HG03439 (cell line): ENCODE data around the gene SH3BP4.

Source experiments
- ATAC-seq: cut with Tn5 transposase; IDR thresholded peaks from one replicate; pipeline ENCODE4 v1.9.1; 2021; ENCODE audit warnings: mild to moderate bottlenecking, moderate library complexity; ENCODE audit not compliant: unreplicated experiment

Gene SH3BP4

DNA sequence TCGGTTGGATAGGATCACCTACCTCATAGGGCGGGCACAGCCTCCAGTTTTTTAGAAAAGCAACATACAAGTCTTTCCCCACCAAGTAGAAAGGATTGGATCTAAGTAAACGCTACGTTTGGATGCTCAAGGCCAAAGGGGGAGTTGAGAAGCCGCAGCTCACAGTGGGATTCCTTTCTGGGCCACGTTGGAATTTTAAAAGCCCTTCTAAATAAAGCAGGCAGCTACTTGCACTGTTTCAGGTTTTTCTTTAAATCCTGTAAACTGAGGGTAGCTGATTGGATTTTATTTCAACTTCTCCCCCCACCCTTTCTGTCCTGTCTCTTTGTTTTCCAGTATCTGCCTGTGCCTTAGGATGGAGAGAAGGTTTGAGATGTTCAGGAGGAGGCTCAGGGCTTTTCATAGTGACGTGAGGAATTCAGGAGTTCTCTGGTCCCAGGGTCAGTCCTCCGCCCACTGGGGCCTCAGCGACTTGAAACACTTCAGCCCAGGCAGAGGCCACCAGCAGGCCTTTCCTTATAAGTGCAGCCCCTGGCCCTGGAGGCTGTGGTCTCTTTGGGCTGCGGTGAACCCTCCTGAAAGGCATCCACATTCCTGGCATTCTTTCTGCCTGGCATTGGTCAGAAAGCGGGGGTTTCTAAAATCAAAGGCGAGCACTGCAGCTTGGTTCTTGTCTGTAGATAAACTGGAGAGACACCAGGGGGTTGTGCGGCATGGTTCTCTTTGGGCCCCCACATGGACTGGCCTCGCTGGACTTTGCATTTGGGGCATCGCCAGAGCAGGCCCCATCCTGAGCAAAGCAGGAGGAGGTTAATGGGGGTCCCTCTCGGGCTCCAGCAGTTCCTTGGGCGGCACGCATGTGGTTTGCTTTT lies 44.5 kb downstream of the SH3BP4 start:
- ATAC-seq, result no peak

DNA sequence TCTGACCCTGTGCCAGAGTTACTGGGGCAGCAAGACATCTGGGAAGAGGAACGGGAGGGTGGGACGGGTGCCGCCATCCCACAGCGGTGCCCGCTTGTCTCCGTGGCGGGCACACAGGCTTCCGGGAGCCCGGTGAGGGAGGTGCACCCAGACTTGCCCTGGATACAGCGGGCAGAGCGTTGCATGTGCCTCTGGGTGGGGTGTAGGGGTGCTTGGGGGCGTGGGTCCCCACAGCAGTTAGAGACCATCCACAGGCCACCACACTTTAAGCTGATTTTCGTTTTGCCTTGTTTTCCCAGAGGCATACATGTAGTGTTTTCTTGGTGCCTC lies 45.1 kb downstream of the SH3BP4 start:
- no peak for ATAC-seq

DNA sequence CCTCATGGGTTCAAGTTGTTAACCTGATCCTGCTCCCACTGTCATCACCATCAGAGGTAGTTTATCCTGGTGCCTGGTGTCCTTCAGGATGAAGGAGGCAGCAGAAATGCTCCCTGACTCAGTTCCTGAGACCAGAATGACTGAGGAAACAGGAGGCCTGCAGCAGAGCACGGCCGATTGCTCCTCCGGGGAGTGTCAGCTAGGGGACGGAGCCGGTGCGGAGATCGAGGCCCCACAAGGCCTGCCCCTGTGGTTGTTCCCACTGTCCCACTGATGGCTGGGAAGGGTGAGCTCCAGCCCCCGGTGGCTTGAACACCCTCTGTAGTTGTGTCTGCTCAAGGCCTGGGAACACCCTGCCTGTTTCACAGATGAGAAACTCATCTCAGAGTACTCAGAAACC lies 45.6 kb downstream of the SH3BP4 start:
- ATAC-seq, result no peak

DNA sequence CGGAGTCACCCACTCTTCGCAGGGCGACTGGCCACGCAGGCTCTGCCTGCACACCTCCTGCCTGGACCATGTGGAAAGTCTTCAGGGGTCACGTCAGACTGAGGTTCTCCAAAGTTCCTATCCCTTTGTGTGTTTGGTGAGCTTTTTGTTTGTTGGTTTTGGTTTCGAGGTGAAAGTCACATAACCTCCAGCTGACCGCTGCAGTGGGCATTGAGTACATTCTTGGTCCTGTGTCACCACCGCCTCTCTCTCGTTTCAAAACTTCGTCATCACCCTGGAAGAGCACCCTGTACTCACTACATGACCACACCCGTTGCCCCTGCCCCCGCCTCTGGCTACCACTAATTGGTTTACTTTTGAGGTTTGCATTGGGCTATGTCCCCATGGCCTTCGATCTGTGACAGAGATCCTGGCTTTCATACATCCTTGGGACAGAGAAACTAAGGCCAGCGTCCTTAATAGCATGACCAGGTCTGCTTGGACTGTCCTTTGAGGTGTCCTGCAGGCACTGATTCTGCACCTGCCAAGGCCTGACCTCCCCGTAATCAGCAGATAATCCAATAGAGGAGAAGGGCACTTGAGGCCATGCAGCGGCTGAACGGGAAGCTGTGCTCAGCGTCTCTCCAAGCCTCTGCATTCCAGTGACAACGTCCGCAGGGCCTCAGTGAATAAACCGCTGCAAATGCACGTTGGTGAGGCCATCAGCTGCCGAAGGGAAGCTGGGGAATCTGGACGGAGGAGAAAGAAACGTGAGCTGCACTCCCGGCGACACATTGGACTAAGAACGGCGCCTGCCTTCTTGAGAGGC lies 46.8 kb downstream of the SH3BP4 start:
- no peak for ATAC-seq

DNA sequence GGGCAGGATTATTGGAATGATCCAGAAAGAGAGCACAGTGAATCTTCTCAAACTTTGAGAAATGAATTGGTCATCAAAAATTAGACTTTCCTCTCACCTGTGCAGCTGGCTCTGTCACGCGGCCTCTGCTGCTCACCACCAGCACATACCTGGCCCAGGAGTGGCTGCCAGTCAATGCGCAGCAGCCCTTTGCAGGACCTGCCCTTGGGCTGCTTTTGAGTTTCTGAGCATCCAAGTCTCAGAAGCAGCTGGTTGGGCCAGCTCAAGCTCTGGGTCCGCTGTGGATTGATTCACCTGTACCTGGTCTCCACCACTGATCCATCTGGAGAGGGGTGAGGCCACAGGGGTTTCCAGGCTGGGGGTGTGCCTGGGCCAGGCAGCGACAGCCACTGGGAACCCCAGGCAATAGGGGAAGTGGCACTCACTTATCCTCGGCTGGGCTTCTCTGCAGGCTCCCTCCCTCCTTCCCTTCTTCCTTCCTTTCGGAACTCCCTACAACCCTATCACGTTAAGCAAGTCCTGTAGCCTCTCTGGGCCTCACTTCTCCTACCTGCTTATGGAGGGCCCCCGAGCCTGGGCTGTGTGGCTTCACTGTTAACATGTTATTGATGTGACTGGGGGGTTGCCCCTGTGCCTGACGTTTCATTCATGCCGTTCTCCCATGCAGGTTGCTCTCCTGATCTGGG lies 48.1 kb downstream of the SH3BP4 start:
- ATAC-seq, result no peak

DNA sequence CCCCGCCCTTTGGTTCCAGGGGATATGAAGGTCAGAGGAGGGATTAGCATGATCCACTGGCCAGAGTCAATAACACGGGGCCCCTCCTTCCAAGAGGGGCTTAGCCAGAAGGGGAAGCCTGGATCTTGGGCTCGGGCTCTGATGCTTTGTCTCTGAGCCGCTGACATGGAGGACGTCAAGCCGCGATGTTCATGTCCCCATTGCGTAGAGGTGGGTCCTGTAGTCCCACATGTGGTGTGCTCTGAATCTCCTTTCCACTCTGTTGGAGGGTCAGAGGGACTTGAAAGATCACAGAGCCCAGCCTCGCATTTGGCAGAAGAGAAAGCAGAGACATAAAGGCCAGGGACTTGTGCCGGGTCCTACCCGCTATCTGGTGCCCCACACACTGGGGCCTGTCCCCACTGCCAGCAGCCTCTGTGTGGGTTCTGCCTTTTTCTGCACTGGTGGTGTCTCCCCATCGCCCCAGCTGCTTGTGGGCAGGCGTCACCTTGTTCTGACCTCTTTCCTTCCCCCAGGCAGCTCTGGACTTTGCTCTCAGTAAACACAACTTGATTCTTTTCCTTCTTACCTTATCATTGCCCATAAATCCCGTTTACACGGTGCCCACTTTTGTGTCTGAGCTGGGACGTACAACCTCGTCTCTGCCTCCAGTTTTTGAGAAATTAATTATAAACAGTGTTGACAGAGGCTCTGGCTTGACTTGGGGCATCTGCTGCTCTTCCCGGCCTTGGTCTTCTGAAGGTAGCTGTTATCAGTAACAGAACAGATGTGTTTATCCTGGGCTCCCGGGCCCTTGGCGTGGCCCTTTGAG lies 48.8 kb downstream of the SH3BP4 start:
- ATAC-seq, result no peak

DNA sequence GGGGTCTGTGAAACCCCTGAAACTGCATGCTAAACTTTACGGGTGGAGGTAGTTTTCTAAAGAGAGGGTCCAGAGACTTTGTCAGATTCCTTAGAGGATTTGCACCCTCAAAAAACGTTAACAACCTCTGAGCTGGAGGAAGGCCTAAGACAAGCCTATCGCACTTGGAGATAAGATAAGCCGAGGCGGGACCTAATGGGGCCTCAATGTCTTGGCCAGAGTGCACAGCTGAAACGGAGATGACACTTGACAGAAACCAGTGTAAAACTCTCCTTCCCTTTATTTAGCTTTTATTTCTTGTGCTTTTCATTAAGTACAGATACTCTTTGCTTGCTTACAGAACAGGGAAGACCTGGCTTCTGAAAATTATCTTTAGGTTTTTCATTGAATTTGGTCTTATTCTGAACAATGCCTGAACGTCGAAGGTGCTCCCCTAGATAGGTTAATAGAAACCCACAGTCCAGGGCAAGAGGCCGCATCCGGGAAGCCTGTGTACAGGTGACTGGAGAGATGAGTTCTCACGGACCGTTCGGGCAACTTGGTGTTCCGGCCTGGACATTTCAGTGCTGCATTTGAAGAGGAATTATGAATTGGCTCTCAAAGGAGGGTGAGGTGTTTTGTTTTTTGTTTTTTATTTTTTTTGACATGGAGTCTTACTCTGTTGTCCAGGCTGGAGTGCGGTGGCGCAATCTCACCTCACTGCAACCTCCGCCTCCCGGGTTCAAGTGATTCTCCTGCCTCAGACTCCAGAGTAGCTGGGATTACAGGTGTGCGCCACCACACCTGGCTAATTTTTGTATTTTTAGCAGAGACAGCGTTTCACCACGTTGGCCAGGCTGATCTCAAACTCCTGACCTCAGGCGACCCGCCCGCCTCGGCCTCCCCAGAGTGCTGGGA lies 49.7 kb downstream of the SH3BP4 start:
- ATAC-seq, result no peak

DNA sequence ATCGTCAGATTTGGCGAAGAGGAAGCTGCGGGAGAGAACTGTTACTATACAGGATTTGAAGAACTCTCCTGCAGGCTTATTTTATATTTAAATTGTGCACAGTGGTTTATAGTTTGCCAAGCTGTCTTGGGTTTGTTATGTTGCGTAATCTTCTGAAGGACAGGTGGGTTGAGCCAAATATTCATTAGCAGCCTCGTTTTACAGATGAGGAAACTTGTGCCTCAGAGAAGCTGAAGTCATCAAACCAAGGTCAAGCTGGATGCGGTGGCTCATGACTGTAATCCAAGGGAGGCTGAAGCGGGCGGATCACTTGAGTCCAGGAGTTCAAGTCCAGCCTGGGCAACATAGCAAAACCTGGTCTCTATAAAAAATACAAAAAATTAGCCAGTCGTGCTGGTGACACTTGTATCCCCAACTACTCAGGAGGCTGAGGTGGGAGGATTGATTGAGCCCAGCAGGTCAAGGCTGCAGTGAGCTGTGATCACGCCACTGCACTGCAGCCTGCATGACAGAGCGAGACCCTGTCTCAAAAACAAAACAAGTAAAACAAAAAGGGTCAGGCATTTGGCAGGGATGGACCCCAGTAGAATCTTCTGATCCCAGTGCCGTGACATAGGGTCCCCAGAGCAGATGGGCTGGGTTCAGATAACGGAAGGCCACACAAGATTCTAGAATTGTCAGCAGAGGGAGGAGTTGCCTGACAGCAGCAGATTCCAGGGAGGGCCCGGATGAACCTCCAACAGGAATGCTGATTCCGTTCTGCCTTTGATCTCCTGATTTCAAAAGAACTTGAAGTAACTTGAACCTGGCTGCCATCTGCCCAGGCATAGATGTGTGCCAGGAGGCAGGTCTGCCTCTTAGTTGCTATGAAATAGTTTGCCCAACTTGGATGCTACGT lies 50.6 kb downstream of the SH3BP4 start:
- ATAC-seq, result no peak

DNA sequence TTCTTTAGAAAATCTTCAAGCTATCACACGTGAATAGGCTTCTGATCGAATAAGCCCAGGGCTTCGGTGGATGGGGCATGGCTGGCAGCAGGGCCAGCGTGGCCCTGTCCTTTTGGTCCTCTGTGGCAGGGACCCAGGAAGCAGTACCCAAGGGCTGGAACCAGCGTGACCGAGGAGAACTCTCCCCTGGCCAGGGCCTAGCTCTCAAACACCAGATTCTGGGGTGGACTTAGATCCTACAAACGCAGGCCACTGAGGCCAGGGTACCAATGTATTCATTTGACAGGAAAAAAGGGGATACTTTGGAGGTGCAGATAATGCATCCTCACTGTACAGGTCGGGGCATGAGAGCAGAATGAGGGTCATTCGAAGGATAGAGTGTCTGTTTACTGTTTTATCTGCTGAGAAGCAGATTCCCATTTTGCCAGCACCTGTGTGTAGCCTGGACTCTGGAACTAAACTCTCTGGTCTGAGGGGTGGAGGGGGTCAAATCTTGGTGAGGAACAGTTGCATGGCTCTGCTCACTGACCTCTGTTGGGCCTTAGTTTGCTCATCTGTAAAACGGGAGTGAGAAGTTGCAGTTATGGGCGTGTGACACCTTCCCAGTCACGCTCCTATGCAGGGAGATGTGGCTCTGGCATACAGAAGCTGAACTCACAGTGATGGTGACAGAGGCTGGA lies 51.4 kb downstream of the SH3BP4 start:
- no peak for ATAC-seq

DNA sequence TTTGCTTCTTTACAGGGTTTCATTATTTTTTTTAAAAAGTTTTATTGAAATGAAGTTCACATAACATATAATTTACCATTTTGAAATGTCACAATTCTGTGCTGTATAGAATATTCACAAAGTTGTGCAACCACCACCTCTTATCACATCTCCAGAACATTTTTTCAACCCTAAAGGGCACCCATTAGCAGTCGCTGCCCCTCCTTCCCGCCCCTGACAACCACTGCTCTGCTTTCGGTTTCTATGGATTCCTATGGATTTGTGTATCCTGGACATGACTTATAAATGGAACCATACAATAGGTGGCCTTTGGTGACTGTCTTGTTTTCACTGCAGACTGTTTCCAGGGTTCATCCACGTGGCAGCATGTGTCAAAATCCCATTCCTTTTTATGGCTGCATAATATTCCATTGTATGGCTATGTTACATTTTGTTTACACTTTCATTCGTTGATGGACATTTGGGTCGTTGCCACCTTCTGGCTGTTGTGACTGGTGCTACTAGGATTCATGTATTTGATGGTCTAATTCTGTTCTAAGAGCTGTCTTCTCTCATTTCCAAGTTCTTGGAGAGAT lies 52.6 kb downstream of the SH3BP4 start:
- no peak for ATAC-seq

DNA sequence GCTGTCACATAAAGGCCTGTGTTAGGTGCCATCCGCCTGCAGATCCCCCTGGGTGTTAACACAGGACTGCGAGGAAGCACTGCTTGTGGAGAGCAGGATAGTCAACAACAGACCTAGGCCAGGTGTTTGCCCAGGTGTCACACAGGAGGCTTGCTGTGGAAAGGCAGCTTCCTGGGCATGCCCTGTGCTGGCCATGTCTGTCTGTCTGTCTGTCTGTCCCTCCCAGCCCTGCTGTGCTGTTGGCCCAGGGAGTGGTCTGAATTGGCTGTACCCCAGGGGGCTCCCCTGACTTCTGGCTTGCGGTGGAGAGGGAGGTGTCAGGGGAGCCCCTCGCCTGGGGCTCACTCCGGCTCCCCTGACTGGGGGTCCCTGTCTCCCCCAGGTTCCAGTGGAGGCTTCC lies 53.2 kb downstream of the SH3BP4 start:
- ATAC-seq, result no peak

DNA sequence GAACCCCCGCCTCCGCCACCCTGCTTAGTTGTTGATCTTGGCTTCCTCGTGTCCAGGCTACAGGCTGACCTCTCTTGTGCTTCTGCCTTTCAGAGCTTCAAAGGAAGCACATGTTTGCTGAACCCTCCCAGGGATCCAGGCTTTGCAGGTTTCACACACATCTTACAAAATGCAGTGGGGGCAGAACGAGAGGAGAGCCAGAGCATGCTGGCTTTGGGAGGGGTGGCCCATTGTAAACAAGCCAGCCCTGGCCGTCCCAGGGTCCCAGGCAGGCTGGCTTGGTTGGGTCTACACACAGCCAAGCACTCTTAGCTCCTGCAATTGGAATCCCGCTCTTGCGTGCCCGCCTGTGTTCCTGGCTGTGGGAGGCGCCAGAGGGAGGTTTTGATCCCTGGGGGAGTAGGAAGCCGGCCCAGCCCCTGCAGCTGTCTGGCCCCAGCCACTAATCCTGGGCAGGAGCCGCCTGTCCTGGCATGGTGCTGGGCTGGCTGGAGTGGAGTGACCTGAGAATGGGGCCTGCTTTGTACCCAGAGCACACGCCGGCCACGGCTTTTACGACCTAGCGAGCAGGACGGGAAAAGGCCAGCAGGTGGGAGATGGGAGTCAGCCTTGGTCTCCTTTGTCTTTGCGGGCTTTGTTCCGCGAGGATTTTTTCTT lies 53.9 kb downstream of the SH3BP4 start:
- no peak for ATAC-seq

DNA sequence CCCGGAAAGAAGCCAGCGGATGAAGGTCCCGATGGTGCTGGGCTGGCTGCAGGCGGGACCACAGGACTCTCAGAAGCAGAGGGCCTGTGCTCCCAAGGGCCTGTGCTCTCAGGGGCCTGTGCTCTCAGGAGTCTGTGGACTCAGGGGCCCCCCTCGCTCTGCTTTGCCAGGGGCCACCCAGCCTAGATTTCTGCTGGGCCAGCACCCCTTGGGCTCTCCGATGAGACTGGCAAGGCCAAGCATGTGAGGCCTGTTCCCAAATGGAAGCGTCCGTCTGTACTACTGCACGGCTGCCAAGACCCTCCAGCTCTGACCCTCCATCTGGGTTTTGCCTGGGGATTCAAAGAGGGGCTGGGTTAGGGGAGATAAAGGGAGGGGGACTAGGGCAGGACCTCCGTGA lies 54.6 kb downstream of the SH3BP4 start:
- no peak for ATAC-seq

DNA sequence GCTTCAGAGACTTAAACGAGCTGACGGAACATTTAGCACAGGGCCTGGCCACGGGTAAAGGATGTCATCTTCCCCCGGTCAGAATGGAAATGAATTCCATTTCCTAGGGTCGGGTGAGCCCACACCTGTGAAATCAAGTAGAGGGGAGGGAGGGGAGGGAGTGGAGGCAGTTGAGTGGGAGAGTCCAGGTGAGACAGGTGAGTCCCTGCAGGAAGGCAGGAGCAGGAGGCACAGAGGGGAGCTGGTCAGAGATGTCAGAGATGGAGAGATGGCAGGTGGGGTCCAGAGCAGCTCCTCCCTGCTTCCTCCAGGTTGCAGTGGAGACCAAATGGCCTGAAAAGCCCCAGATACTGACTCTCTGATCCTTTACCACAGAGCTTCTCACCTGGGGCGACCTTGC lies 55.2 kb downstream of the SH3BP4 start:
- no peak for ATAC-seq

DNA sequence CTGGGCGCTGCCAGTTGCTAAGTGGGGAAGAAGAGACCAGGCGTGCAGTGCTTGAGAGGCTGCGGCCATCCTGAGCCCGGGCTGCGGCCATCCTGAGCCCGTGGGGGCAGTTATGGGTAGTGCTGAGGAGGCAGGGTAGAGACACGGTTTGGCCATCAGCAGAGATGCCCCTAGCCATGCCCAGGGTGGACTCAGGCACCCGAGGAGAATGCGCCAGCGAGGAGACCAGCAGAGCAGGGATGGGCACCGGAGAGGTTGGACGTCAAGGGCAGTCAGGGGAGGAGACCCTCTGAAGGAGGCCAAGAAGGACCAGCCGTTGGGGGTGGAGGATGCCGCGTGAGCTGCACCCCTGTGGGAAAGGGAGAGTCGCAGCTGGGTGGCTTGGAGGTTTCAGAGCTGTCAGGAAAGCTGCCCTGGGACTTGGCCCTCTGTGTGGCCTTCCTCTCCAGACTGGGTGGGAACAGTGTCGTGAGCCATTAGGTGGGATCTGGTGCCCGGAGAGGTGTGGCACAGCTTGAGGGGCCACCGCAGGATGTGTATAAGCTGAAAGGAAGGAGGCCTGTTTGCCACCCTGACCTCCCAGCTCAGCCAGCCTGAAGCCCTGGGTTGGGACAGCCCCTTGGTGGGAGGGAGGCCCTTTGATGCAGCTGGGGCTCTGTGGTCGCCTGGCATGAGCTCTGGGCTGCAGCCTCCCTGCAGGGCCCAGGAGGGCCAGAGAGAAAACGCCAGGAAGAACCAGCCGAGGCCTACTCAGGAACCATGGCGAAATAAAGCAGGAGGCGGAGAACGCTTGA lies 56.0 kb downstream of the SH3BP4 start:
- no peak for ATAC-seq

DNA sequence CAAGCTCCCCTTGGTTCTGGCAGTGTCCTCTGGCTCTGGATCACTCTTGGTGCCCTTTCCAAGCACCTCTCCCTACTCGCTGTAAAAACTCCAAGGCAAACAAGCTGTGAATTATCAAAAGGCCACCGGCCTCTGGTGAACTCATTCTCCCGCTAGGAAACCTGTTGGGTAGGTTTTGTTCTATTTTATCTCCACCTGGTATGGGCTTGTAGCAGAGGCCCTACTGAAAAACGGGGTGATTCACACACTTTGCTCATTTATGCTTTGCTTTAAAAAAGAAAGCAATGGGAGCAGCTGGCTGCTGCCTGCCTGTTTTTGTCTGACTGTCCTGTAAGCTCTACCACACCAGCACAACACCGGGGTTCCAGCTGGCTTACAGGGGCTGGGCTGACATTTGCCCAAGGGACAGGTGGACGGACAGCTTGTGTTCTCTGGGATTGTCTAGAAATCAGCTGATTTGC lies 56.8 kb downstream of the SH3BP4 start:
- no peak for ATAC-seq

DNA sequence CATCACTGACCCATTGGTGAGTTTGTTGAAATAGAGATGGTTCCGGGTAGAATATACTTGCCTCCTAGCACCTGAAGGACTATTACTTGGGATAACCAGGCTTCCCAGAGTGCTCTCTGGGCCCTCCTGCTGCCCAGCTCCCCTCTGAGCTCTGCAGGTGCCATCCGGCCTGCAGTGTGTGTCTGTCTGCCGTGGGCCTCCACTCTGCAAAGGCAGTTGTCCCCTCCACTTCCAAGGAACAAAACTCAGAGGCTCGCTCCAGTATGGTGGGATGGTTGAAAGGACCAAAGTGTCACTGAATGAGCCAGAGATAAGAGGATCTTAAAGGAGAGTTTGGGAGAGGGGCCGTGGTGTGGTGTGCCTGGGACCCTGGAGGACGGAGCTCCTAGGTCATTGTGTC lies 57.3 kb downstream of the SH3BP4 start:
- no peak for ATAC-seq
